SK-N-SH (cell line): ENCODE measurements around the gene MSX1. TPM values are rescaled to one million over a fixed set of nuclear protein-coding genes. Genes with fewer than 3 reads are reported as not detected.

Experiments
- CTCF ChIA-PET: fragments of 300-600, 350-600 bp; formaldehyde crosslinking; extraction: SDS; loops from one replicate; lab custom pipeline; 2021; lab: Yijun Ruan, JAX
- POLR2A ChIA-PET: fragments of 350-600 bp; sonication (Branson Sonifier 250); formaldehyde crosslinking; extraction: SDS; loops from one replicate; lab custom pipeline; 2020; ENCODE audit warnings: antibody characterized with exemption, inconsistent platforms; lab: Yijun Ruan, JAX
- DNase-seq: peaks from one replicate; pipeline ENCODE4 v3.0.0; 2012
- H2AFZ ChIP-seq: fragments of 200-600 bp; sonication (generic); 2 replicates; pipeline ENCODE4 v1.8.1; 2016; ENCODE audit warnings: antibody characterized with exemption, mild to moderate bottlenecking, low read depth
- H3F3A ChIP-seq: fragments of 200-600 bp; sonication (generic); replicated peaks from 2 replicates; pipeline ENCODE3; 2016; ENCODE audit warnings: antibody characterized with exemption, mild to moderate bottlenecking; ENCODE audit not compliant: insufficient read depth
- H3K27ac ChIP-seq, 2 experiments: fragments of 200-500 bp in 1 of 2; fragments of 200-600 bp in 1 of 2; sonication (Bioruptor generic) in 1 of 2; sonication (generic), shearing (Covaris generic) in 1 of 2; 2 replicates each; pipeline versions ENCODE4 v1.5.1 to v1.6.1; 2014 to 2016; ENCODE audit warnings: low read depth in 2 of 2, inconsistent platforms in 1 of 2, low read length in 1 of 2, mild to moderate bottlenecking in 1 of 2, mixed read lengths in 1 of 2
- H3K27me3 ChIP-seq: fragments of 200-600 bp; sonication (generic), shearing (Covaris generic); 2 replicates; pipeline ENCODE4 v1.6.1; 2016; ENCODE audit warnings: mixed run types; ENCODE audit not compliant: insufficient read depth
- H3K36me3 ChIP-seq, 2 experiments: fragments of 200-500 bp in 1 of 2; fragments of 200-600 bp in 1 of 2; sonication (Bioruptor generic) in 1 of 2; sonication (generic) in 1 of 2; replicated peaks in 1 of 2; 2 replicates each; pipeline versions ENCODE3 to v1.5.1; 2014 to 2016; ENCODE audit warnings: low read length in 1 of 2, mild to moderate bottlenecking in 1 of 2; ENCODE audit not compliant: insufficient read depth in 2 of 2, control insufficient read depth in 1 of 2
- H3K4me1 ChIP-seq, 2 experiments: fragments of 200-500 bp in 1 of 2; fragments of 200-600 bp in 1 of 2; sonication (Bioruptor generic) in 1 of 2; sonication (generic), shearing (Covaris generic) in 1 of 2; 2 replicates each; pipeline versions ENCODE4 v1.5.1 to v1.6.1; 2014 to 2016; ENCODE audit warnings: low read depth in 1 of 2, low read length in 1 of 2, mixed run types in 1 of 2; ENCODE audit not compliant: insufficient read depth in 2 of 2, control insufficient read depth in 1 of 2
- H3K4me2 ChIP-seq: fragments of 200-600 bp; sonication (generic), shearing (Covaris generic); 2 replicates; pipeline ENCODE4 v1.6.1; 2017; ENCODE audit warnings: mixed run types
- H3K4me3 ChIP-seq, 2 experiments: fragments of 200-500 bp in 1 of 2; fragments of 200-600 bp in 1 of 2; sonication (Bioruptor generic) in 1 of 2; sonication (generic), shearing (Covaris generic) in 1 of 2; 2 replicates each; pipeline versions ENCODE4 v1.5.1 to v1.8.1; 2014 to 2016; ENCODE audit warnings: low read depth in 2 of 2, inconsistent platforms in 1 of 2, low read length in 1 of 2, mild to moderate bottlenecking in 1 of 2, mixed read lengths in 1 of 2, moderate library complexity in 1 of 2
- H3K79me2 ChIP-seq: fragments of 200-600 bp; sonication (generic); 2 replicates; pipeline ENCODE4 v1.8.1; 2017; ENCODE audit warnings: mild to moderate bottlenecking; ENCODE audit not compliant: insufficient read depth
- H3K9ac ChIP-seq: fragments of 200-600 bp; sonication (generic); 2 replicates; pipeline ENCODE4 v1.6.1; 2017; ENCODE audit warnings: mixed run types
- H3K9me2 ChIP-seq: fragments of 200-600 bp; sonication (generic); 2 replicates; pipeline ENCODE4 v1.6.1; 2017; ENCODE audit warnings: mixed run types
- H3K9me3 ChIP-seq: fragments of 200-600 bp; sonication (generic); 2 replicates; pipeline ENCODE4 v1.6.1; 2017; ENCODE audit warnings: mixed run types, mild to moderate bottlenecking, moderate library complexity
- H4K20me1 ChIP-seq: fragments of 200-600 bp; sonication (generic); 2 replicates; pipeline ENCODE4 v1.6.1; 2017; ENCODE audit warnings: mild to moderate bottlenecking, mixed run types; ENCODE audit not compliant: insufficient read depth
- CHD2 ChIP-seq: fragments of 150-350 bp; IDR thresholded peaks from 2 replicates; pipeline ENCODE4 v1.6.1; 2018; ENCODE audit warnings: low read length; ENCODE audit not compliant: partially characterized antibody
- CTCF ChIP-seq: fragments of 200-600 bp; sonication (generic); IDR thresholded peaks from 2 replicates; pipeline ENCODE4 v1.6.1; 2017; ENCODE audit warnings: antibody characterized with exemption, mild to moderate bottlenecking, moderate library complexity
- EP300 ChIP-seq, 2 experiments: IDR thresholded peaks; 2 replicates each; pipeline versions ENCODE4 v1.4.0 to v1.6.1; 2012; ENCODE audit warnings: borderline replicate concordance in 1 of 2, low read depth in 1 of 2, low read length in 1 of 2
- FOSL2 ChIP-seq: IDR thresholded peaks from 2 replicates; pipeline ENCODE4 v1.4.0; 2012; ENCODE audit warnings: low read depth, mild to moderate bottlenecking, moderate library complexity, borderline replicate concordance
- FOXJ3 ChIP-seq: sonication (generic); formaldehyde crosslinking; IDR thresholded peaks from 2 replicates; pipeline ENCODE4 v1.5.1; 2020; ENCODE audit warnings: mild to moderate bottlenecking, missing genetic modification reagents
- GATA2 ChIP-seq: sonication (generic); formaldehyde crosslinking; IDR thresholded peaks from 2 replicates; pipeline ENCODE4 v1.5.0; 2020; ENCODE audit warnings: mild to moderate bottlenecking, missing genetic modification reagents
- IRF3 ChIP-seq: fragments of 150-350 bp; IDR thresholded peaks from 2 replicates; pipeline ENCODE4 v1.6.1; 2016; ENCODE audit warnings: mild to moderate bottlenecking, low read depth, low read length
- MAX ChIP-seq: IDR thresholded peaks from 2 replicates; pipeline ENCODE4 v1.4.0; 2012; ENCODE audit warnings: low read depth
- MEF2A ChIP-seq: IDR thresholded peaks from 2 replicates; pipeline ENCODE4 v1.4.0; 2012; ENCODE audit warnings: low read depth, borderline replicate concordance
- MXI1 ChIP-seq: IDR thresholded peaks from 2 replicates; pipeline ENCODE4 v1.6.1; 2012; ENCODE audit warnings: mild to moderate bottlenecking, low read depth, low read length, improper control_type of control experiment
- NFIC ChIP-seq: IDR thresholded peaks from 2 replicates; pipeline ENCODE4 v1.4.0; 2012; ENCODE audit warnings: borderline replicate concordance
- POLR2AphosphoS5 ChIP-seq: IDR thresholded peaks from 2 replicates; pipeline ENCODE4 v1.6.1; 2012; ENCODE audit warnings: low read depth, low read length
- RCOR1 ChIP-seq: fragments of 150-350 bp; IDR thresholded peaks from 2 replicates; pipeline ENCODE4 v1.6.1; 2017; ENCODE audit warnings: antibody characterized with exemption, low read length
- RXRA ChIP-seq: IDR thresholded peaks from 2 replicates; pipeline ENCODE4 v1.4.0; 2012; ENCODE audit warnings: low read depth, mild to moderate bottlenecking, borderline replicate concordance
- SIN3A ChIP-seq: IDR thresholded peaks from 2 replicates; pipeline ENCODE4 v1.6.1; 2012; ENCODE audit warnings: low read depth, mild to moderate bottlenecking, low read length, moderate library complexity, borderline replicate concordance
- SMC3 ChIP-seq: IDR thresholded peaks from 2 replicates; pipeline ENCODE4 v1.6.1; 2012; ENCODE audit warnings: low read depth, low read length, improper control_type of control experiment
- TAF1 ChIP-seq: IDR thresholded peaks from 2 replicates; pipeline ENCODE4 v1.6.1; 2012; ENCODE audit warnings: low read depth, mild to moderate bottlenecking, low read length, moderate library complexity, borderline replicate concordance
- TEAD4 ChIP-seq: IDR thresholded peaks from 2 replicates; pipeline ENCODE4 v1.4.0; 2012; ENCODE audit warnings: mild to moderate bottlenecking, borderline replicate concordance; ENCODE audit not compliant: insufficient read depth
- USF2 ChIP-seq: fragments of 150-350 bp; IDR thresholded peaks from 2 replicates; pipeline ENCODE4 v1.6.1; 2017; ENCODE audit warnings: antibody characterized with exemption, low read length, low read depth, borderline replicate concordance
- ZBTB33 ChIP-seq: IDR thresholded peaks from 2 replicates; pipeline ENCODE4 v1.4.0; 2012; ENCODE audit warnings: low read depth, borderline replicate concordance
- WGBS: methylation state at CpG from one replicate; pipeline ENCODE4 v1.1.6; 2017; ENCODE audit warnings: low lambda C conversion rate; 5-methylcytosine and 5-hydroxymethylcytosine counted together
- polyA plus RNA-seq, 3 experiments: library from polyadenylated mRNA; depleted of rRNA; stranded (reverse); fragments of >200 nt; gene quantifications; 2 replicates each; pipeline ENCODE4 v1.2.3, GENCODE V29; 2012

MSX1 gene
- polyA plus RNA-seq, 1 of the 3 experiments (the other 2 are of a cell fraction): 2.1 TPM

GRCh38 chr4:4849106-4849505, 10.4 kb upstream of the MSX1 start:
- Histone ChIP-seq H3K4me2 (no peak overlapping the region), H3K79me2 (no peaks in the 10 kb centered on the region), H3K9me2 (no peaks in the 10 kb centered on the region), H3F3A (peaks cover 5% of the 10 kb centered on the region), H3K4me3 (no peak overlapping the region), H3K27ac (no peak overlapping the region), H3K9me3 (no peaks in the 10 kb centered on the region), H4K20me1 (no peaks in the 10 kb centered on the region), H3K27me3 (peaks cover 9% of the 10 kb centered on the region), H3K4me1 (peaks cover 0 to 4% of the 10 kb centered on the region in 2 experiments; a peak in 1 of 4 replicates), H3K9ac (no peak overlapping the region), H2AFZ (no peak overlapping the region), H3K36me3 (no peaks in the 10 kb centered on the region)
- 30% methylated on average over 3 of the region's 3 CpGs for WGBS
- ChIA-PET CTCF (interaction anchor here (0.9 to 2.1 kb wide), 3 partner anchors 10 to 551 kb away, joined by 3 to 5 read pairs (median 3); no protein-coding TSS in a partner anchor), POLR2A (no interaction called here)
- no peak for DNase-seq
- TF ChIP-seq SMC3 (no peak), FOSL2 (no peak), POLR2AphosphoS5 (no peak), RXRA (no peak), MXI1 (no peak), CTCF (no peak), TAF1 (no peak), EP300 (IDR thresholded peaks at IDR 0.05; ENCODE audit: borderline replicate concordance in 1 of 2, low read depth in 1 of 2, low read length in 1 of 2) (no peak), FOXJ3 (CRISPR knock-in tag) (no peak), GATA2 (CRISPR knock-in tag) (no peak), USF2 (no peak), TEAD4 (no peak), SIN3A (no peak), CHD2 (no peak)

GRCh38 chr4:4849524-4850193, 9.8 kb upstream of the MSX1 start:
- H3F3A ChIP-seq: peaks cover 5% of the 10 kb centered on the region
- H3K4me3 ChIP-seq: no peak overlapping the region
- H3K27ac ChIP-seq: no peak overlapping the region
- H3K9me2 ChIP-seq: no peaks in the 10 kb centered on the region
- ChIA-PET CTCF (interaction anchor here (0.9 to 2.1 kb wide), 4 partner anchors 9 to 551 kb away, joined by 3 to 5 read pairs (median 4); no protein-coding TSS in a partner anchor), POLR2A (no interaction called here)
- H3K4me1 ChIP-seq: peaks cover 0 to 4% of the 10 kb centered on the region in 2 experiments; a peak in 1 of 4 replicates
- H3K9me3 ChIP-seq: no peaks in the 10 kb centered on the region
- H3K4me2 ChIP-seq: no peak overlapping the region
- no peak for DNase-seq
- H3K27me3 ChIP-seq: peaks cover 14% of the 10 kb centered on the region
- H3K79me2 ChIP-seq: no peaks in the 10 kb centered on the region
- no peak overlapping the region for H2AFZ ChIP-seq
- WGBS: 63% methylated on average over 4 of the region's 9 CpGs
- H3K9ac ChIP-seq: no peak overlapping the region
- H4K20me1 ChIP-seq: no peaks in the 10 kb centered on the region
- H3K36me3 ChIP-seq: no peaks in the 10 kb centered on the region
- no peak for TF ChIP-seq ZBTB33
- no peak for TF ChIP-seq MEF2A
- TF ChIP-seq MAX: no peak
- no peak for TF ChIP-seq POLR2AphosphoS5
- TF ChIP-seq FOXJ3 (CRISPR knock-in tag): no peak
- no peak for TF ChIP-seq NFIC
- no peak for TF ChIP-seq RCOR1
- no peak for TF ChIP-seq IRF3
